ENCODE measurements around the gene TESMIN. TPM values are rescaled to one million over a fixed set of nuclear protein-coding genes. Genes with fewer than 3 reads are reported as not detected.

The TESMIN gene
- total RNA-seq, 2 experiments from 2014 or later = 0.94 to 1.7 TPM

GRCh38 chr11:68763926-68764657, 12.8 kb upstream of the TESMIN start:
- ChIA-PET CTCF (no interaction called here), POLR2A (no interaction called here)

GRCh38 chr11:68763181-68763721, 11.9 kb upstream of the TESMIN start:
- CTCF ChIA-PET = no interaction called here
- POLR2A ChIA-PET = no interaction called here

- POLR2A ChIA-PET = no interaction called here
- CTCF ChIA-PET = no interaction called here
Observed at GRCh38 chr11:68762481-68762880, 11.2 kb upstream of the TESMIN start.

GRCh38 chr11:68761801-68762200, 10.5 kb upstream of the TESMIN start:
- POLR2A ChIA-PET = no interaction called here
- CTCF ChIA-PET = interaction anchor here (1.4 kb wide), 1 partner anchor 11 kb away, joined by 3 read pairs; no protein-coding TSS in a partner anchor

- ChIA-PET CTCF (no interaction called here), POLR2A (no interaction called here)
Observed at GRCh38 chr11:68759991-68760390, 8.7 kb upstream of the TESMIN start.

GRCh38 chr11:68757711-68758110, 6.4 kb upstream of the TESMIN start:
- POLR2A ChIA-PET = no interaction called here
- CTCF ChIA-PET = interaction anchor here (1.3 kb wide), 1 partner anchor 26 kb away, joined by 3 read pairs; no protein-coding TSS in a partner anchor

- ChIA-PET CTCF (interaction anchor here (0.7 kb wide), 1 partner anchor 12 kb away, joined by 4 read pairs; no protein-coding TSS in a partner anchor), POLR2A (no interaction called here)
Observed at GRCh38 chr11:68756171-68756766, 4.9 kb upstream of the TESMIN start.

GRCh38 chr11:68753300-68753699, 2.0 kb upstream of the TESMIN start:
- CTCF ChIA-PET = no interaction called here
- POLR2A ChIA-PET = no interaction called here

GRCh38 chr11:68751004-68751325, 355 bp downstream of the TESMIN start:
- CTCF ChIA-PET = no interaction called here

GRCh38 chr11:68750195-68751003, 921 bp downstream of the TESMIN start:
- ChIA-PET POLR2A (no interaction called here), CTCF (interaction anchor here (1.1 kb wide), 1 partner anchor 93 kb away, joined by 3 read pairs; no protein-coding TSS in a partner anchor)

More at GRCh38 chr11:68751004-68751325, 355 bp downstream of the TESMIN start:
- POLR2A ChIA-PET = no interaction called here

- ChIA-PET CTCF (interaction anchor here (1.1 kb wide), 1 partner anchor 94 kb away, joined by 3 read pairs; no protein-coding TSS in a partner anchor), POLR2A (no interaction called here)
Observed at GRCh38 chr11:68749229-68750123, 1.8 kb downstream of the TESMIN start.

- POLR2A ChIA-PET = no interaction called here
Observed at GRCh38 chr11:68748061-68748460, 3.3 kb downstream of the TESMIN start.

GRCh38 chr11:68743539-68743938, 7.8 kb downstream of the TESMIN start:
- ChIA-PET CTCF (interaction anchor here (0.8 kb wide), 1 partner anchor 12 kb away, joined by 3 read pairs; no protein-coding TSS in a partner anchor), POLR2A (no interaction called here)

More at GRCh38 chr11:68748061-68748460, 3.3 kb downstream of the TESMIN start:
- CTCF ChIA-PET = no interaction called here

- ChIA-PET POLR2A (no interaction called here), CTCF (no interaction called here)
Observed at GRCh38 chr11:68741463-68741862, 9.9 kb downstream of the TESMIN start.

GRCh38 chr11:68735646-68736045, 15.7 kb downstream of the TESMIN start:
- ChIA-PET CTCF (no interaction called here), POLR2A (no interaction called here)

- ChIA-PET POLR2A (no interaction called here), CTCF (no interaction called here)
Observed at GRCh38 chr11:68735125-68735524, 16.2 kb downstream of the TESMIN start.

GRCh38 chr11:68734111-68734510, 17.2 kb downstream of the TESMIN start:
- CTCF ChIA-PET = no interaction called here
- POLR2A ChIA-PET = no interaction called here

- POLR2A ChIA-PET = no interaction called here
- CTCF ChIA-PET = no interaction called here
Observed at GRCh38 chr11:68727783-68728182, 23.5 kb downstream of the TESMIN start.

- POLR2A ChIA-PET = no interaction called here
- CTCF ChIA-PET = no interaction called here
Observed at GRCh38 chr11:68724293-68724692, 27.0 kb downstream of the TESMIN start.

GRCh38 chr11:68722143-68722542, 29.2 kb downstream of the TESMIN start:
- ChIA-PET POLR2A (no interaction called here), CTCF (no interaction called here)

Measured in activated CD8-positive, alpha-beta memory T cell treated with anti-CD3 and anti-CD28 coated beads for 36 hours (primary cell).